Kidney (tissue), 14 donors: ENCODE results near the gene TXLNG. TPM values are rescaled to one million over a fixed set of nuclear protein-coding genes. Genes with fewer than 3 reads are reported as not detected.

Source experiments
- DNase-seq, 5 donors: peaks; one replicate each; pipeline ENCODE4 v3.0.0-alpha.2; 2013 to 2020
- FAIRE-seq: peaks from 2 replicates; lab custom pipeline; 2012; peaks lifted over from hg19 to GRCh38; lab: Jason Lieb, UNC
- H3K27ac ChIP-seq, 2 donors: one replicate each; pipeline ENCODE4 v1.7.0; 2013; ENCODE audit warnings: low read depth in 2 of 2, low read length in 2 of 2, inconsistent platforms in 1 of 2
- H3K27me3 ChIP-seq: one replicate; pipeline ENCODE4 v1.7.1; 2013; ENCODE audit warnings: low read length, inconsistent platforms; ENCODE audit not compliant: control insufficient read depth, insufficient read depth
- H3K36me3 ChIP-seq, 3 donors: one replicate each; pipeline versions ENCODE4 v1.7.0 to v1.7.1; 2013; ENCODE audit warnings: low read length in 3 of 3, control low read depth in 1 of 3, inconsistent platforms in 1 of 3; ENCODE audit not compliant: insufficient read depth in 3 of 3, control insufficient read depth in 2 of 3
- H3K4me1 ChIP-seq, 3 donors: one replicate each; pipeline versions ENCODE4 v1.7.0 to v1.7.1; 2013; ENCODE audit warnings: low read length in 3 of 3, inconsistent platforms in 1 of 3, low read depth in 1 of 3; ENCODE audit not compliant: control insufficient read depth in 2 of 3, insufficient read depth in 2 of 3
- H3K4me3 ChIP-seq, 3 donors: one replicate each; pipeline versions ENCODE4 v1.7.0 to v1.8.1; 2013; ENCODE audit warnings: low read length in 3 of 3, control low read depth in 1 of 3, inconsistent platforms in 1 of 3
- H3K9ac ChIP-seq, 3 donors: one replicate each; pipeline versions ENCODE4 v1.7.0 to v1.7.1; 2013; ENCODE audit warnings: low read length in 3 of 3, control low read depth in 1 of 3, inconsistent platforms in 1 of 3
- H3K9me3 ChIP-seq, 3 donors: one replicate each; pipeline versions ENCODE4 v1.7.0 to v1.7.1; 2013; ENCODE audit warnings: low read length in 3 of 3, control low read depth in 1 of 3, inconsistent platforms in 1 of 3; ENCODE audit not compliant: control insufficient read depth in 2 of 3, insufficient read depth in 1 of 3
- intact Hi-C: fragments of 100-400 bp; cut with DNase I; formaldehyde crosslinking; loops from one replicate; pipeline ENCODE4 v1.11.1; 2022
- polyA plus RNA-seq: library from polyadenylated mRNA; stranded (reverse); fragments of 350-450 nt; fragmentation: Illumina TruSeq; extraction: RNeasy Lipid Tissue Mini Kit (QIAGEN cat#74804); gene quantifications from one replicate; pipeline ENCODE4 v1.2.3, GENCODE V29; 2014; ENCODE audit warnings: low read depth, low replicate concordance; ENCODE audit not compliant: insufficient read depth
- total RNA-seq: library from RNA; stranded (reverse); fragmentation: NEBNext Ultra II Directional; extraction: Animal tissue kit (Norgen Biotek cat#: 25700); gene quantifications from one replicate; pipeline ENCODE4 v1.2.1, GENCODE V29; 2021
- TF ChIP-seq, protein P1 (sequence below): IDR thresholded peaks from 3 replicates; pipeline ENCODE4 v1.5.1; 2012; ENCODE audit warnings: mild to moderate bottlenecking, moderate library complexity, borderline replicate concordance; ENCODE audit not compliant: insufficient read depth; ENCODE audit errors: extremely low read depth
- donor health status: control.
- donor health status: control.
- donor health status: control.
- donor health status: control.
- donor health status: control.
- donor health status: DM: yes; HTN: yes; CAD: no.
- donor health status: Normal renal cell carcinoma (clear cell type).

Gene TXLNG
- total and polyA plus RNA-seq, 2 donors from 2014 or later, result 5.9 to 12.3 TPM

DNA sequence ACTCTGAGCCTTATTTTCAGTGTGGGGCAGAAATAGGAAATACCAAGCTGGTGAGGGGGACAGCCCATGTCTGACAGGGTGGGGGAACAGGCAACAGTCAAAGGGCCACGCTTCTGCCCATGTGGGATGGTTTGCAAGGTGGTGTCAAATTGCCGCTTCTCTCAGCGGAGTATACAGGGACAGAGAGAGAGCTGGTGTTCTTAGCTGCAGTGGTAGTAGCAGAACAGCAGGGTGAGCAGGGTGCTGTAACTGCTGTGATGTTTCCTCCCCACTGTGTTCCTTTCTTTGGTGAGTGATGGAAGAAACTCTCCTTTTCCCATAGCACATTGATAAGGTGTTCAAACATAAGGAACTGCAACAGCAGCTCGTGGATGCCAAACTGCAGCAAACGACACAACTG, 46.0 kb downstream of the TXLNG start:
- no peak overlapping the region for H3K9ac ChIP-seq
- H3K4me3 ChIP-seq, result no peak overlapping the region
- TF ChIP-seq, protein P1, sequence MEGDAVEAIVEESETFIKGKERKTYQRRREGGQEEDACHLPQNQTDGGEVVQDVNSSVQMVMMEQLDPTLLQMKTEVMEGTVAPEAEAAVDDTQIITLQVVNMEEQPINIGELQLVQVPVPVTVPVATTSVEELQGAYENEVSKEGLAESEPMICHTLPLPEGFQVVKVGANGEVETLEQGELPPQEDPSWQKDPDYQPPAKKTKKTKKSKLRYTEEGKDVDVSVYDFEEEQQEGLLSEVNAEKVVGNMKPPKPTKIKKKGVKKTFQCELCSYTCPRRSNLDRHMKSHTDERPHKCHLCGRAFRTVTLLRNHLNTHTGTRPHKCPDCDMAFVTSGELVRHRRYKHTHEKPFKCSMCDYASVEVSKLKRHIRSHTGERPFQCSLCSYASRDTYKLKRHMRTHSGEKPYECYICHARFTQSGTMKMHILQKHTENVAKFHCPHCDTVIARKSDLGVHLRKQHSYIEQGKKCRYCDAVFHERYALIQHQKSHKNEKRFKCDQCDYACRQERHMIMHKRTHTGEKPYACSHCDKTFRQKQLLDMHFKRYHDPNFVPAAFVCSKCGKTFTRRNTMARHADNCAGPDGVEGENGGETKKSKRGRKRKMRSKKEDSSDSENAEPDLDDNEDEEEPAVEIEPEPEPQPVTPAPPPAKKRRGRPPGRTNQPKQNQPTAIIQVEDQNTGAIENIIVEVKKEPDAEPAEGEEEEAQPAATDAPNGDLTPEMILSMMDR, result no peak
- FAIRE-seq (no peak), DNase-seq (peak in 2 of 5 donors; percentile 26 to 27)
- no peaks in the 10 kb centered on the region for H3K4me1 ChIP-seq
- H3K9me3 ChIP-seq, result no peaks in the 10 kb centered on the region
- H3K27me3 ChIP-seq, result peaks cover 18% of the 10 kb centered on the region
- peaks cover 2 to 5% (median 4%) of the 10 kb centered on the region in 3 donors for H3K36me3 ChIP-seq
- intact Hi-C loops, result no loop called here
- H3K27ac ChIP-seq, result no peak overlapping the region

DNA sequence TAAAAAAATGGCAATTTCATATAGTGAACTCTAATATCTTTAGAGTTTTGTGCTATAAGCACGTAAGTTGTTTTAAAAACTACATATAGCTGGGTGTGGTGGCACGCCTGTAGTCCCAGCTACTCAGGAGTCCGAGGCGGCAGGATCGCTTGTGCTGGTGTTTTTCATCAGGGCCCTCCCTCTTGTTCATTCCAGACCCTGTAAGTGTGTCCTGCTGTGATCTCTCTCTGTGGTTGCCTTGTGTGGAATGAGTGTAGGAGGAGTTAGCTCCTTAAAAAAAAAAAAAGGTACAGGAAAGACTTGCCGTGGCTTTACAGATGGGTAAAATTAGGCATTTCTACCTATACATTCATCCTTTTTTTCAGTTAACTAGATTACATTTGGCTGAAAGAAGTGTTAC, 48.5 kb downstream of the TXLNG start:
- Histone ChIP-seq H3K27me3 (peaks cover 20% of the 10 kb centered on the region), H3K4me3 (no peak overlapping the region), H3K27ac (no peak overlapping the region), H3K9ac (no peak overlapping the region), H3K4me1 (no peaks in the 10 kb centered on the region), H3K9me3 (no peaks in the 10 kb centered on the region), H3K36me3 (peaks cover 1 to 5% (median 2%) of the 10 kb centered on the region in 3 donors)
- intact Hi-C loops, result no loop called here
- TF ChIP-seq, protein P1, result no peak
- no peak for FAIRE-seq
- DNase-seq, result peak in 1 of 5 donors; percentile 32

GRCh38 chrX:16836371-16836770, 50.1 kb downstream of the TXLNG start:
- Histone ChIP-seq H3K4me3 (no peak overlapping the region), H3K9me3 (no peaks in the 10 kb centered on the region), H3K36me3 (peaks cover 0 to 5% (median 2%) of the 10 kb centered on the region in 3 donors), H3K4me1 (no peaks in the 10 kb centered on the region), H3K27ac (no peak overlapping the region), H3K27me3 (peaks cover 20% of the 10 kb centered on the region), H3K9ac (no peak overlapping the region)
- TF ChIP-seq, protein P1, result peak; percentile 22
- FAIRE-seq (no peak), DNase-seq (peak in 3 of 5 donors; percentile 18 to 39 (median 21))
- intact Hi-C loops, result no loop called here
